ENCODE measurements around the gene NARF.
"Not testable (repeated sequence)": the region's sequence is repeated elsewhere in the genome, so short reads cannot be mapped to it uniquely, and the experiment has no call there.

The NARF gene

DNA sequence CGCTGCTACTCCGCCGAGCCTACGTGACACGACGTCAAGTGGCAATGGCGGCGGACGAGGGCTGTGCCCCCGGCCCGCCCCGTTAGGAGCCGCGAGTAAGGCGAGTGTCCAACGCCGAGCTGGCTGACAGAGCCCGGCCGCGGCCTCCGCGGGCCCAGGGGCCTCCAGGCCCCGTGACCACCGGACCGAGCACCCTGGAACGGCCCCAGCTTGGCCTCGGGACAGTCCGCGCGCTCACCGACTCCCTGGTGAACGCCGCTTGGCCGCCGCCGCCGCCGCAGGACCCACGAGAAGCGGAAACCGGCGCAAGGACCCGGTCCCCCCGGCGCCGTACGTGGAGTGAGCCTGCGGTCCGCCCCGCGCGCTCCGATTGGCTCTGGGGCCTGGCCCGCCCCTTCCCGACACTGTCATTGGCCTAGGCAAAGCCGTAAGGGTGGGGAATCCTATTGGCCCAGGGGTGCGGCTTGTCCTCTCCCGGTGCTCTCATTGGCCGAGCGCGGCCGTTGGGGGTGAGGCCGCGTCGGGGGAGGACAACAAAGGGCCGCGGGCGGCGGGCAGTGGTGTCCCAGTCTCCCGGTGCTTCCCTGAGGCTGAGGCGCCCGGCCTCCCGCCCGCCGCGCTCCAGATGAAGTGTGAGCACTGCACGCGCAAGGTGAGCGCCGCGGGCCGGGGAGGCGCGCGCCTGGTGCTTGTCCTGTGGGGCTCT lies at the start of gene NARF:
Gene NARF, plus strand, starts transcription at position 563 of the 706 bp plus-strand sequence. Its CDS starts 63 bp downstream, at position 626.
- peak; percentile 91 for DNase-seq

- no peak for DNase-seq
Measured at GRCh38 chr17:82408938-82409318, 49.6 kb upstream of the NARF start.

DNA sequence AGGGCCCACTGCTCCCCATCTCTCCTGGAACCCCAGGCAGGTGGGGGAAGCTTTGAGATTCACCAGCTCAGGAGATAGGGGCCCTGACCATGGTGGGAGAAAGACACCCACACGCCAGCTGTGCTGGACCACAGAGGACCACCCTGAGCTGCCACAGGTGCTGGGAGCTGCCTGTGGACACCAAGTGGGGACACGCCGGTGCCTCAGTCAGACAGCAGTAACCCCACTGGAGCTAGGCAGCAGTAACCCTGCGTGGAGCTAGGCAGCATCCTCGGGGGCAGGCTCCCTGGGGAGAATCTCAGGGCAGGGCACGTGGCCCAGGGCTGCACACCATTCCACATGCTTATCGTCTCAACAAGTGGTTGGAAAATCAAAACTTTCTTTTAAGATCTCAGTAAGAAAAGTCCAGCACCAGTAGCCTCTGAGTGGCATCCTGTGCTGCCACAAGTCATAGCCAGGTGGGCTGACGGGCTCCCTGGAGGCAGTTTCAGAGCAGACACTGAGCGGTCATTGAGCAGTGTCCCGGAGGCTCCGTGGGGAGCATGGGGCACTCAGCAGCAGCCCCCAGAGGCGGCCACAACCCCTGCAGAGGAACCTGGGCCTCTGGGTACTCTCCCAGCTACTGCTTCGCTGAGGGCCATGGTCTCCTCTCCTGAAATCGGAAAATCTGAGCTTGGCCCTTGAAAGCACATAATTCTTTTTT lies 48.4 kb upstream of the NARF start:
- no peak for DNase-seq

GRCh38 chr17:82411396-82412053 lies 47.0 kb upstream of the NARF start:
- no peak for DNase-seq

- not testable (repeated sequence) for DNase-seq
Measured at GRCh38 chr17:82412081-82412480, 46.5 kb upstream of the NARF start.

GRCh38 chr17:82412535-82413520 lies 45.7 kb upstream of the NARF start:
- DNase-seq = no peak

GRCh38 chr17:82414548-82415281 lies 43.8 kb upstream of the NARF start:
- DNase-seq = peak; percentile 70

GRCh38 chr17:82415336-82415735 lies 43.2 kb upstream of the NARF start:
- no peak for DNase-seq

- DNase-seq = no peak
Measured at GRCh38 chr17:82415786-82416185, 42.8 kb upstream of the NARF start.

GRCh38 chr17:82416264-82416663 lies 42.3 kb upstream of the NARF start:
- no peak for DNase-seq

- no peak for DNase-seq
Measured at GRCh38 chr17:82416771-82417170, 41.8 kb upstream of the NARF start.

DNA sequence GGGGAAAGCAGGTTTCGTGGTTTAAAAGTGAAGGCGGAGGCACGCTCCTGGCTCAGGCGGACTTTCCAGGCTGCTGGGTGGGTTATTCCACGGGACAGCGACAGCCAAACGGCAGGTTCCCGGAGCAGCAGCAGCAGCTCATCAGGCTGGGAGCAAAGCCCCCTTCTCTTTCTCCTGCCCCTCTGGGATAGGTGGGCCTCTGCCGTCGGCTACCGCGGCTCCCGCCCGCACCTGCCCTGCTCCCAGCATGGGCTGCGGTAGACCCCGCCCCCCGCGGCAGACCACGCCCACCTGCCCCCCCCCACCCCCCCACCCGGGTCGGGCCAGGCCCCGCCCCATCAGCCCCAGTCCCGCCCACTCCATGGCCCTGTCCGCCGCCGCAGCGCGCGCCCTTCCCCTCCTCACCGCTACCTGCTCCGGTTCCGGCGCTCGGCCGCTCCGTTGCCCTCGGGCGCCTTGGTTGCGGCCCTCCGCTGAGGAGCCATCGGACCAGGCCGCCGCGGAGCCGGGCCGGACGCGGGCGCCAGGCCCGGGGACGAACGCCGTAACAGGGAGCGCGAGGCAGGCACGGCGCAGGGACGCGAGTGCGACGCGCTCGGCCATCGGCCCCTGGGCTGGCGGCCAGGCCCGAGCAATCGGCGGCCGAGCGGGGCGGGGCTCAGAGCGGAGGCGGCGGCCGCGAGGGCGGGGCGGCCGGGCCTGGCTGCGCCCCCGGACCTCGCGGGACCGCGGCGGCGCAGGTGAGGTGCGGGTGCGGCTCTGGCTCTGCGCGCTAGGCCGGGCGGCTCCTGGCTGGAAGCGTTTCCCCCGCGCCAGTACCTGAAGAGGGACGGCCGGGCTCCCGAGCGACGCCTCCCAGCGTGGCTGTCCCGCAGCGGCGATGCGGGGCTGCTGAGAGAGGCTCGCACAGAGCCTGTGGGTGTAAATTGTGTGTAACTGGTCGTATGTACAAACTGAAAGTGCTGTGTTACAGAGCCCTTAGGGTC lies 40.2 kb upstream of the NARF start, which contains the start of the genes HEXD and OGFOD3:
Gene HEXD, plus strand, starts transcription at position 347 of the 986 bp plus-strand sequence. CDS start 1,453 bp downstream, outside the sequence.
Gene OGFOD3, minus strand, starts transcription at position 586 of the 986 bp plus-strand sequence. Its CDS starts 101 bp downstream, at position 485.
- peak; percentile 79 for DNase-seq

GRCh38 chr17:82419540-82419939 lies 39.0 kb upstream of the NARF start:
- DNase-seq = no peak

GRCh38 chr17:82424001-82424862 lies 34.3 kb upstream of the NARF start:
- DNase-seq = peak; percentile 54

DNA sequence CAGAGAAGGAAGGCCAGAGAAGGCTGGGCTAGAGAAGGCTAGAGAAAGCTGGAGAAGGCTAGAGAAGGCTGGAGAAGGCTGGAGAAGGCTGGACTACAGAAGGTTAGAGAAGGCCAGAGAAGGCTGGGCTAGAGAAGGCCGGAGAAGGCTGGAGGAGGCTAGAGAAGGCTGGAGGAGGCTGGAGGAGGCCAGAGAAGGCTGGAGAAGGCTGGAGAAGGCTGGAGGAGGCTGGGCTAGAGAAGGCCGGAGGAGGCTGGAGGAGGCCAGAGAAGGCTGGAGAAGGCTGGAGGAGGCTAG lies 33.7 kb upstream of the NARF start:
- DNase-seq = no peak

DNA sequence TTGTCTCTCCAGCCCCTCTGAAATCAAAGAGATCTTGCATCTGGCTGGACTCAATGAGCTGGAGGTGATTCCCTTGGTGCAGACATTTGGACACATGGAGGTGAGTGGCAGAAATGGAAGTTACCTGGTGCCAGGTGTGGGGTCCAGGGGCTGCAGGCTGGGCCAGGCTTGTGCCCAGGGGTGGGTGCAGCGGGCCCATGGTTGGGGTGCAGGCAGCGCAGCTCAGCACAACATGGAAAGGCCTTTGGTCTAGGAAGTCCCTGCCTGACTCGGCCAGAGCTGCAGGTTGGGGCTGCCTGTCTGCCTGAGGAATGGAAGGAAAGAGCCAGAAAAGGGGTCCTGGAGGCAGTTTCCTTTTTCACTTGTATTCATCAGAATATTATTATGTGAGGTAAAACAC lies 30.0 kb upstream of the NARF start:
- DNase-seq = no peak

DNA sequence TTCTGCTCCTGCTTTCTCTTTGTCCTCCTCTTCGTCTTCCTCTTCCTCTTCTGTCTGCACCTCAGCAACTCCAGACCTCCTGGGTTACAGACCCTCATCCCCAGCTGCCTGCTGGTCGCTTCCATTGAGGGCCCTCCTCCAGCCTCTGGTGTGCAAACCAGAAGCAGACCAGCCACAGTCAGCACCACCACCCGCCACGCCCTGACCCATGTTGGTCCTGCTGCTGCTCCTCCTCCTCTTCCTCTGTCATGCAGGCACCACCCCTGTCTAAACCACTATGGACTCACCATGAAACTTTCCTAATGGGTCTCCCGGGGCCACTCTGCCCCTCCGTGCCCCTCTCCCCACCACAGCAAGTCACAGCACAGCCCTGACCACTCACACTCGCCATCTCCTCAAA lies 28.7 kb upstream of the NARF start:
- no peak for DNase-seq

DNA sequence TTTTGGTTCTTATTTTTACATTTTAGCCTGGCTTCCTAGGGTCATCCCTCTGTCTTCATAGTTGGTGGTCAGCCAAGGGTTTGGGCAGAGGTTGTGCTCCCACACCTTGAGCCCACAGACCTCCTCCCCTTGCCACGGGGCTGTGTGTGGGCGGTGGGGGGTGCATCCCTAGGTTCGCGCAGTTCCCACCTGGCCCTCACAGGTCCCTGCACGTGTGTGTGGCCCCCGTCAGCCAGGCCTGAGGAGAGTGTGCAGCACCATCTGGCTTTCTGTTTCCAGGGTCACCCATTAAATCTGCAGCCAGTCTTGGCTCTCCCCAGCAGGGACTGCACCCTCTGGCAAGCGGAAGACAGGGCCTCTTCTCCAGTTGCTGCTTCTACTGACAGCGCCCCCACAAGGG lies 26.5 kb upstream of the NARF start:
- no peak for DNase-seq

DNA sequence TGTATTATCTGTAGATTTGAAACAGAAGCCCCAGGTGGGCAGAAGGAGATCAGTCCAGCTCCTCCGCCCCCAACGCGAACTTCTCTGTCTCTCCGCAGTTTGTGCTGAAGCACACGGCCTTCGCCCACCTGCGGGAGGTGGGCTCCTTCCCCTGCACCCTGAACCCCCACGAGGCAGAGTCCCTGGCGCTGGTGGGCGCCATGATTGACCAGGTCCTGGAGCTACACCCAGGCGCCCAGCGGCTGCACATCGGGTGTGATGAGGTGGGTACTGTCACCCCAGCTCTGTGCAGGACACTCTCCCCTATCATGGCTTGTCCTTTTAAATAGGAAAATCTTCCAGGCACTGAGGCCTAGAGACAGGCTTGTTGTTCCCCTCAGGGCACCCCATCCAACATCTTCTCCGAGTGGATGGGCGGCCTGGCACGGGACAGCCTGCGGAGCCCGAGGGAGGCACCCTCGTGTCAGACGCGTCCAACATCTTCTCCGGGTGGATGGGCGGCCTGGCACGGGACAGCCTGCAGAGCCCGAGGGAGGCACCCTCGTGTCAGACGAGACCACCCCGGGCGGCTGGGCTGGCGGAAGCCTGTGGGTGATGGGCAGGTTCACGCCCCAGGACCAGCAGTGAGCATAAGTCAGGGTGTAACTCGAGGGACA lies 24.9 kb upstream of the NARF start:
- no peak for DNase-seq

Data from stimulated activated CD4-positive, alpha-beta T cell treated with anti-CD3 and anti-CD28 coated beads, Interleukin-12 subunit alpha, Interleukin-12 subunit beta, amount 100 ng/mL, for 4 hours (primary cell).